ENCODE results near the gene ASB3. TPM values are rescaled to one million over a fixed set of nuclear protein-coding genes. Genes with fewer than 3 reads are reported as not detected.

The ASB3 gene
- total and polyA plus RNA-seq, 11 donors: 4.2 to 18.0 (median 9.7) TPM

GRCh38 chr2:53711271-53711780 lies 75.4 kb downstream of the ASB3 start:
- ATAC-seq: no peak
- intact Hi-C loops (cut with DNase I): loop anchor here in 3 of 10 donors (10.0 kb wide), 1 partner anchor 897 kb away; no protein-coding TSS in a partner anchor
- Histone ChIP-seq H3K27me3 (no peaks in the 10 kb centered on the region), H3K4me3 (no peak overlapping the region), H3K36me3 (peaks cover 0 to 70% (median 53%) of the 10 kb centered on the region in 9 donors), H3K9me3 (peaks cover 0 to 14% (median 2%) of the 10 kb centered on the region in 12 donors), H3K4me1 (no peaks in the 10 kb centered on the region), H3K27ac (no peak overlapping the region)
- no peak for DNase-seq
- no peak for TF ChIP-seq CTCF (IDR thresholded peaks at IDR 0.05)
- TF ChIP-seq POLR2A (IDR thresholded peaks at IDR 0.05): no peak
- 93 to 99% (median 97%) methylated on average over 7 of the region's 7 CpGs for WGBS, 4 donors

GRCh38 chr2:53708988-53709387 lies 77.8 kb downstream of the ASB3 start:
- Histone ChIP-seq H3K9me3 (peaks cover 0 to 14% (median 2%) of the 10 kb centered on the region in 12 donors), H3K4me3 (no peak overlapping the region), H3K36me3 (peaks cover 0 to 59% (median 41%) of the 10 kb centered on the region in 9 donors), H3K27me3 (no peaks in the 10 kb centered on the region), H3K4me1 (no peaks in the 10 kb centered on the region), H3K27ac (no peak overlapping the region)
- ATAC-seq: no peak
- TF ChIP-seq CTCF (IDR thresholded peaks at IDR 0.05) (no peak), POLR2A (IDR thresholded peaks at IDR 0.05) (no peak)
- intact Hi-C loops (cut with DNase I): no loop called here
- no peak for DNase-seq

GRCh38 chr2:53701221-53701620 lies 85.5 kb downstream of the ASB3 start:
- no peak for DNase-seq
- no peak overlapping the region for H3K27ac ChIP-seq
- H3K9me3 ChIP-seq: no peaks in the 10 kb centered on the region
- H3K4me3 ChIP-seq: no peak overlapping the region
- H3K4me1 ChIP-seq: no peaks in the 10 kb centered on the region
- ATAC-seq: no peak
- TF ChIP-seq CTCF (IDR thresholded peaks at IDR 0.05) (no peak), POLR2A (IDR thresholded peaks at IDR 0.05) (no peak)
- WGBS, 4 donors: 96 to 100% (median 98%) methylated on average over 2 of the region's 2 CpGs
- no peaks in the 10 kb centered on the region for H3K27me3 ChIP-seq
- intact Hi-C loops (cut with DNase I): no loop called here
- H3K36me3 ChIP-seq: peaks cover 0 to 25% (median 11%) of the 10 kb centered on the region in 9 donors

- peaks cover 0 to 35% (median 16%) of the 10 kb centered on the region in 9 donors for H3K36me3 ChIP-seq
- 88 to 100% (median 98%) methylated on average over 1 of the region's 1 CpG for WGBS, 4 donors
- no peaks in the 10 kb centered on the region for H3K27me3 ChIP-seq
- no peak for DNase-seq
- no peak for ATAC-seq
- no peaks in the 10 kb centered on the region for H3K4me1 ChIP-seq
- TF ChIP-seq CTCF (IDR thresholded peaks at IDR 0.05) (no peak), POLR2A (IDR thresholded peaks at IDR 0.05) (no peak)
- H3K9me3 ChIP-seq: no peaks in the 10 kb centered on the region
- no peak overlapping the region for H3K27ac ChIP-seq
- no peak overlapping the region for H3K4me3 ChIP-seq
- intact Hi-C loops (cut with DNase I): no loop called here
Observed at GRCh38 chr2:53697686-53698085, 89.1 kb downstream of the ASB3 start.
